CD4-positive, alpha-beta T cell (primary cell): ENCODE data around the gene G6PC1. TPM values are rescaled to one million over a fixed set of nuclear protein-coding genes. Genes with fewer than 3 reads are reported as not detected.

Experiments used
- ATAC-seq: fragments of 200-7000 bp; cut with Tn5 transposase; one replicate; pipeline ENCODE4 v1.10.0; 2022; ENCODE audit warnings: mild to moderate bottlenecking; ENCODE audit not compliant: poor library complexity
- CTCF ChIA-PET: fragments of 350-600 bp; sonication (Branson Sonifier 250); formaldehyde crosslinking; loops from one replicate; lab custom pipeline; 2021; ENCODE audit warnings: antibody characterized with exemption, inconsistent platforms; lab: Charles Lee
- POLR2A ChIA-PET: fragments of 350-600 bp; sonication (Branson Sonifier 250); formaldehyde crosslinking; loops from one replicate; lab custom pipeline; 2021; ENCODE audit warnings: antibody characterized with exemption, inconsistent platforms; lab: Charles Lee
- DNase-seq, 14 experiments: peaks; one replicate each; pipeline ENCODE4 v3.0.0-alpha.2; 2013 to 2020; ENCODE audit warnings: mixed read lengths in 2 of 14
- H3K27ac ChIP-seq, 2 donors: one replicate each; pipeline versions ENCODE4 v1.5.1 to v1.7.0; 2013; ENCODE audit warnings: low read length in 2 of 2, low read depth in 1 of 2, mild to moderate bottlenecking in 1 of 2
- H3K27me3 ChIP-seq, 2 experiments: 1 replicate in 1 of 2; 2 replicates in 1 of 2; pipeline versions ENCODE4 v1.6.1 to v1.7.0; 2013; ENCODE audit warnings: low read length in 2 of 2, control low read depth in 1 of 2, mild to moderate bottlenecking in 1 of 2, moderate library complexity in 1 of 2; ENCODE audit not compliant: insufficient read depth in 2 of 2, control insufficient read depth in 1 of 2
- H3K36me3 ChIP-seq: one replicate; pipeline ENCODE4 v1.6.1; 2013; ENCODE audit warnings: low read length, control low read depth; ENCODE audit not compliant: insufficient read depth
- H3K4me1 ChIP-seq: one replicate; pipeline ENCODE4 v1.6.1; 2013; ENCODE audit warnings: low read length, control low read depth; ENCODE audit not compliant: insufficient read depth
- H3K4me3 ChIP-seq: one replicate; pipeline ENCODE4 v1.5.1; 2013; ENCODE audit warnings: mild to moderate bottlenecking, low read length, moderate library complexity
- H3K9me3 ChIP-seq, 2 experiments: 1 replicate in 1 of 2; 2 replicates in 1 of 2; pipeline versions ENCODE4 v1.6.1 to v1.7.0; 2013; ENCODE audit warnings: low read length in 2 of 2, mild to moderate bottlenecking in 2 of 2, control low read depth in 1 of 2, moderate library complexity in 1 of 2; ENCODE audit not compliant: control insufficient read depth in 1 of 2, insufficient read depth in 1 of 2
- H3K27ac Mint-ChIP-seq: one replicate; pipeline ENCODE4 v1.8.0; 2020; ENCODE audit warnings: mixed read lengths
- H3K27me3 Mint-ChIP-seq: one replicate; pipeline ENCODE4 v1.8.0; 2021; ENCODE audit warnings: mixed read lengths
- H3K36me3 Mint-ChIP-seq: one replicate; pipeline ENCODE4 v1.8.0; 2021; ENCODE audit warnings: low read depth, mixed read lengths
- H3K4me1 Mint-ChIP-seq: one replicate; pipeline ENCODE4 v1.8.0; 2021; ENCODE audit warnings: low read depth, mixed read lengths
- H3K4me3 Mint-ChIP-seq: one replicate; pipeline ENCODE4 v1.8.0; 2020; ENCODE audit warnings: mild to moderate bottlenecking, mixed read lengths
- H3K9me3 Mint-ChIP-seq: one replicate; pipeline ENCODE4 v1.8.0; 2020; ENCODE audit warnings: mixed read lengths
- CTCF ChIP-seq: fragments of 200-600 bp; IDR thresholded peaks from one replicate; pipeline ENCODE4 v1.8.0; 2022; ENCODE audit warnings: antibody characterized with exemption, mild to moderate bottlenecking
- intact Hi-C, 2 experiments: fragments of 100-400 bp; cut with DNase I in 1 of 2; cut with micrococcal nuclease in 1 of 2; formaldehyde crosslinking; loops; one replicate each; pipeline versions ENCODE4 v1.15.1 to v1.9.0; 2023 to 2025; cut with DNase I, micrococcal nuclease
- total RNA-seq, 174 experiments: library from RNA in 2 of 174; stranded (reverse) in 2 of 174; gene quantifications; one replicate each; pipeline ENCODE4 v1.2.3 and lab custom pipeline; 2021 to 2026

G6PC1 gene
- total RNA-seq, 2 experiments from 2014 or later = not detected

GRCh38 chr17:42901535-42902229, 1.1 kb downstream of the G6PC1 start:
- H3K4me3 ChIP-seq = no peak overlapping the region
- no peak overlapping the region for H3K4me3 Mint-ChIP-seq
- ChIA-PET CTCF (no interaction called here), POLR2A (no interaction called here)
- H3K27me3 Mint-ChIP-seq = peaks cover 38% of the 10 kb centered on the region
- no peak for TF ChIP-seq CTCF
- no peaks in the 10 kb centered on the region for H3K9me3 Mint-ChIP-seq
- H3K27ac Mint-ChIP-seq = no peak overlapping the region
- no peaks in the 10 kb centered on the region for H3K9me3 ChIP-seq
- H3K27ac ChIP-seq = no peak overlapping the region
- DNase-seq = no peak
- H3K36me3 Mint-ChIP-seq = no peaks in the 10 kb centered on the region
- H3K4me1 ChIP-seq = no peaks in the 10 kb centered on the region
- no peaks in the 10 kb centered on the region for H3K36me3 ChIP-seq
- intact Hi-C loops = no loop called here
- H3K4me1 Mint-ChIP-seq = no peaks in the 10 kb centered on the region
- peaks cover 0 to 6% of the 10 kb centered on the region in 2 experiments for H3K27me3 ChIP-seq
- ATAC-seq = no peak

GRCh38 chr17:42904110-42904469, 3.5 kb downstream of the G6PC1 start:
- POLR2A ChIA-PET = no interaction called here
- H3K9me3 Mint-ChIP-seq = no peaks in the 10 kb centered on the region
- H3K36me3 Mint-ChIP-seq = no peaks in the 10 kb centered on the region
- H3K4me1 Mint-ChIP-seq = no peaks in the 10 kb centered on the region
- H3K27me3 ChIP-seq = no peaks in the 10 kb centered on the region
- intact Hi-C loops = no loop called here
- no peaks in the 10 kb centered on the region for H3K9me3 ChIP-seq
- H3K4me1 ChIP-seq = no peaks in the 10 kb centered on the region
- H3K36me3 ChIP-seq = no peaks in the 10 kb centered on the region
- CTCF ChIA-PET = no interaction called here
- peaks cover 27% of the 10 kb centered on the region for H3K27me3 Mint-ChIP-seq
- no peak overlapping the region for H3K4me3 ChIP-seq
- no peak overlapping the region for H3K4me3 Mint-ChIP-seq
- DNase-seq (no peak), ATAC-seq (no peak)
- H3K27ac Mint-ChIP-seq = no peak overlapping the region
- H3K27ac ChIP-seq = no peak overlapping the region
- TF ChIP-seq CTCF = no peak

- intact Hi-C loops = no loop called here
- POLR2A ChIA-PET = no interaction called here
- CTCF ChIA-PET = no interaction called here
- no peaks in the 10 kb centered on the region for H3K9me3 Mint-ChIP-seq
- H3K4me1 Mint-ChIP-seq = no peaks in the 10 kb centered on the region
- H3K4me1 ChIP-seq = no peaks in the 10 kb centered on the region
- no peaks in the 10 kb centered on the region for H3K27me3 ChIP-seq
- peaks cover 22% of the 10 kb centered on the region for H3K27me3 Mint-ChIP-seq
- DNase-seq = no peak
- no peak overlapping the region for H3K4me3 Mint-ChIP-seq
- no peak for ATAC-seq
- H3K27ac ChIP-seq = no peak overlapping the region
- no peak for TF ChIP-seq CTCF
- H3K4me3 ChIP-seq = no peak overlapping the region
- no peaks in the 10 kb centered on the region for H3K36me3 Mint-ChIP-seq
- H3K9me3 ChIP-seq = no peaks in the 10 kb centered on the region
- no peaks in the 10 kb centered on the region for H3K36me3 ChIP-seq
- no peak overlapping the region for H3K27ac Mint-ChIP-seq
These were observed 6.3 kb downstream of the G6PC1 start for GRCh38 chr17:42906772-42907446.
